Ishikawa (cell line): ENCODE data around the gene SDF2L1.

Experiments
- CEBPB ChIP-seq: IDR thresholded peaks from 2 replicates; pipeline ENCODE4 v1.6.1; 2012
- CREB1 ChIP-seq: IDR thresholded peaks from 2 replicates; pipeline ENCODE4 v1.6.1; 2012; ENCODE audit warnings: low read depth
- EGR1 ChIP-seq: IDR thresholded peaks from 2 replicates; pipeline ENCODE4 v1.6.1; 2012
- EP300 ChIP-seq: IDR thresholded peaks from 2 replicates; pipeline ENCODE4 v1.6.1; 2012; ENCODE audit warnings: borderline replicate concordance
- FOXM1 ChIP-seq: IDR thresholded peaks from 2 replicates; pipeline ENCODE4 v1.6.1; 2012; ENCODE audit warnings: low read depth, borderline replicate concordance
- MAX ChIP-seq: IDR thresholded peaks from 2 replicates; pipeline ENCODE4 v1.6.1; 2012
- NFIC ChIP-seq: IDR thresholded peaks from 2 replicates; pipeline ENCODE4 v1.6.1; 2012
- RAD21 ChIP-seq: IDR thresholded peaks from 2 replicates; pipeline ENCODE4 v1.6.1; 2012; ENCODE audit warnings: low read depth
- TAF1 ChIP-seq: IDR thresholded peaks from 2 replicates; pipeline ENCODE4 v1.6.1; 2012; ENCODE audit warnings: low read depth, mild to moderate bottlenecking
- TCF12 ChIP-seq: IDR thresholded peaks from 2 replicates; pipeline ENCODE4 v1.6.1; 2012; ENCODE audit warnings: low read depth
- TEAD4 ChIP-seq: IDR thresholded peaks from 2 replicates; pipeline ENCODE4 v1.6.1; 2012
- YY1 ChIP-seq: IDR thresholded peaks from 2 replicates; pipeline ENCODE4 v1.6.1; 2012; ENCODE audit warnings: low read depth
- ZBTB7A ChIP-seq: IDR thresholded peaks from 2 replicates; pipeline ENCODE4 v1.6.1; 2012; ENCODE audit warnings: low read depth
- TF ChIP-seq, protein P1 (sequence below): IDR thresholded peaks from 2 replicates; pipeline ENCODE4 v1.6.1; 2012
- TF ChIP-seq, protein P2 (sequence below): IDR thresholded peaks from 2 replicates; pipeline ENCODE4 v1.6.1; 2012; ENCODE audit warnings: low read depth, mild to moderate bottlenecking

SDF2L1 gene

GRCh38 chr22:21686634-21687393, 44.7 kb downstream of the SDF2L1 start:
- TF ChIP-seq CEBPB, result no peak

DNA sequence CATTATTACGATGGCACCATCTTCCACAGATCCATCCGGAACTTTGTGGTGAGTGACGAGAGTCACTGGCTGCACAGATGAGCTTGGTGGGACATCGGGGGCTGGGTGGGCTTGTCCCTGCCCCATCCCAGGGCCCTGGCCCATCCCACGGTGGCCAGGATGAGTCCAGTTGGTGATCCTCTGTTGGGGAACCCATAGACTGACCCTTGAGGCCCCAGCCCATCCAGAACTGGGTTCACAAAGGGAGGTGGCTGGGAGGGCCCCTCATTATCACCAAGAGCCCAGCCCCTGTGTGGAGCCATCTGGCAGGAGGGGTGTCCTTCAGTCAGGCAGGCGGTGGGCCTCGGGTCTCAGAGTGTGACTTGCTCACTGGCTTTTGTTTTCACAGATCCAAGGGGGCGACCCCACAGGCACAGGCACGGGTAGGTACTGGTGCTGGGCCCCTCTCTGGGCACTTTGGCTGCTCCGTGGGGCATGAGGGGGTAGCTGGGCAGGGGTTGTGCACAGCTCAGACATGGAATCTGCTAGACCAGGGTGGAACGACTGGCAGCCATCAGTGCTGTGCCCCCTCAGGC, 45.7 kb downstream of the SDF2L1 start:
- TF ChIP-seq CEBPB (no peak), FOXM1 (no peak), ZBTB7A (no peak), RAD21 (no peak), TAF1 (no peak), YY1 (no peak), EP300 (no peak), CREB1 (no peak), NFIC (no peak), MAX (no peak)

DNA sequence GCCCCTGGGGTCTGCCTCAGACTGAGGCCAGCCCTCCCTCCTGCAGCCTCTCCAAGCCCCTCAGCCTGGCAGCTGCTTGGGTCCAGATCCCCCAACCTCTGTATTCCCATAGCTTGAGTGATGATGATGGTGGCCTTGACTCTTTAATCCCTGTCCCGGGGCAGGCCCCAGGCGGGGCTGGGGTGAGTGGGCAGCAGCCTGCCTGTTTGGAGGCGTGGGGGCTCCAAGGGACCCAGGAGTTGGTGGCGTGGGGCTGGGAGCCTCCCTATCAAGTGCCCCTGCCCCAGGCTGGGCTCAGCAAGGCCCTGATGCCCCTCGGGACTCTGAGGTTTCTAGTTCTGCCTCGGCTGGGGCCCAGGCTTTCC, 46.2 kb downstream of the SDF2L1 start:
- no peak for TF ChIP-seq CREB1

GRCh38 chr22:21688706-21689381, 46.7 kb downstream of the SDF2L1 start:
- TF ChIP-seq FOXM1 (no peak), TCF12 (no peak), ZBTB7A (no peak), MAX (no peak), EGR1 (no peak), TAF1 (no peak), RAD21 (no peak), TEAD4 (no peak), YY1 (no peak)
- TF ChIP-seq, protein P1, sequence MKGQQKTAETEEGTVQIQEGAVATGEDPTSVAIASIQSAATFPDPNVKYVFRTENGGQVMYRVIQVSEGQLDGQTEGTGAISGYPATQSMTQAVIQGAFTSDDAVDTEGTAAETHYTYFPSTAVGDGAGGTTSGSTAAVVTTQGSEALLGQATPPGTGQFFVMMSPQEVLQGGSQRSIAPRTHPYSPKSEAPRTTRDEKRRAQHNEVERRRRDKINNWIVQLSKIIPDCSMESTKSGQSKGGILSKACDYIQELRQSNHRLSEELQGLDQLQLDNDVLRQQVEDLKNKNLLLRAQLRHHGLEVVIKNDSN, result no peak
- TF ChIP-seq, protein P2, sequence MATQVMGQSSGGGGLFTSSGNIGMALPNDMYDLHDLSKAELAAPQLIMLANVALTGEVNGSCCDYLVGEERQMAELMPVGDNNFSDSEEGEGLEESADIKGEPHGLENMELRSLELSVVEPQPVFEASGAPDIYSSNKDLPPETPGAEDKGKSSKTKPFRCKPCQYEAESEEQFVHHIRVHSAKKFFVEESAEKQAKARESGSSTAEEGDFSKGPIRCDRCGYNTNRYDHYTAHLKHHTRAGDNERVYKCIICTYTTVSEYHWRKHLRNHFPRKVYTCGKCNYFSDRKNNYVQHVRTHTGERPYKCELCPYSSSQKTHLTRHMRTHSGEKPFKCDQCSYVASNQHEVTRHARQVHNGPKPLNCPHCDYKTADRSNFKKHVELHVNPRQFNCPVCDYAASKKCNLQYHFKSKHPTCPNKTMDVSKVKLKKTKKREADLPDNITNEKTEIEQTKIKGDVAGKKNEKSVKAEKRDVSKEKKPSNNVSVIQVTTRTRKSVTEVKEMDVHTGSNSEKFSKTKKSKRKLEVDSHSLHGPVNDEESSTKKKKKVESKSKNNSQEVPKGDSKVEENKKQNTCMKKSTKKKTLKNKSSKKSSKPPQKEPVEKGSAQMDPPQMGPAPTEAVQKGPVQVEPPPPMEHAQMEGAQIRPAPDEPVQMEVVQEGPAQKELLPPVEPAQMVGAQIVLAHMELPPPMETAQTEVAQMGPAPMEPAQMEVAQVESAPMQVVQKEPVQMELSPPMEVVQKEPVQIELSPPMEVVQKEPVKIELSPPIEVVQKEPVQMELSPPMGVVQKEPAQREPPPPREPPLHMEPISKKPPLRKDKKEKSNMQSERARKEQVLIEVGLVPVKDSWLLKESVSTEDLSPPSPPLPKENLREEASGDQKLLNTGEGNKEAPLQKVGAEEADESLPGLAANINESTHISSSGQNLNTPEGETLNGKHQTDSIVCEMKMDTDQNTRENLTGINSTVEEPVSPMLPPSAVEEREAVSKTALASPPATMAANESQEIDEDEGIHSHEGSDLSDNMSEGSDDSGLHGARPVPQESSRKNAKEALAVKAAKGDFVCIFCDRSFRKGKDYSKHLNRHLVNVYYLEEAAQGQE, result no peak

DNA sequence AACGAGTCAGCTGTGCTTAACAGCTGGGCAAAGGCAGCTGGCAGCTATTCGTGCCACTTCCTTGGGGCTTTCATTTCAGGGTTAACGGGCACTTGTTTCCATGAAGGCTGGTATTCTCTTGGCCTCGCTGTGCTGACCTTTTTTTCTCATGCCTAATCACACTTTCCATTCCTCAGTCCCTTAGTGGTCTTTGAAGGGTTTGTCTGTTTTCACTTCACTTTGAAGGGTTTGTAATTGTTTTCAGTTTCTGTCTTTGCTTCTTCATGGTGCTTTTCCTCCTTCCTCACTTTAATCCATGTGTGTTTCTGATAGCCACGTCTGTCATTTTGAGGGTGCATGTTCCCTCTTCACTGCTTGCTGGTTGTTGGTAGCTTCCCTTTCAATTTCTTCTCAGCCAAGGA, 48.3 kb downstream of the SDF2L1 start:
- TF ChIP-seq EGR1 (no peak), TAF1 (no peak), NFIC (no peak), MAX (no peak), CEBPB (no peak), EP300 (no peak), TEAD4 (no peak), FOXM1 (no peak), ZBTB7A (no peak), CREB1 (no peak), TCF12 (no peak), RAD21 (no peak), YY1 (no peak)
- TF ChIP-seq, protein P1, result no peak
- TF ChIP-seq, protein P2, result no peak

GRCh38 chr22:21691816-21692215, 49.7 kb downstream of the SDF2L1 start:
- TF ChIP-seq FOXM1 (no peak), EP300 (no peak), NFIC (no peak), CEBPB (no peak), TEAD4 (no peak), RAD21 (no peak), TAF1 (no peak), ZBTB7A (no peak), MAX (no peak), EGR1 (no peak), TCF12 (no peak), CREB1 (no peak), YY1 (no peak)
- TF ChIP-seq, protein P2, result no peak
- TF ChIP-seq, protein P1, result no peak
